ENCODE results near the gene ZNF334.

GRCh38 chr20:46509523-46509922, 3.8 kb downstream of the ZNF334 start:
- no peak for TF ChIP-seq CTCF (IDR thresholded peaks at IDR 0.05)
- TF ChIP-seq POLR2A (IDR thresholded peaks at IDR 0.05) = no peak
